Measurements from ENCODE around the gene IRF2BPL. TPM values are rescaled to one million over a fixed set of nuclear protein-coding genes. Genes with fewer than 3 reads are reported as not detected.

The IRF2BPL gene
- total and polyA plus RNA-seq, 9 of the 15 experiments (the other 6 are each of a cell fraction or from before 2014, with no cell fraction given) = 0.52 to 21.6 (median 2.5) TPM

DNA sequence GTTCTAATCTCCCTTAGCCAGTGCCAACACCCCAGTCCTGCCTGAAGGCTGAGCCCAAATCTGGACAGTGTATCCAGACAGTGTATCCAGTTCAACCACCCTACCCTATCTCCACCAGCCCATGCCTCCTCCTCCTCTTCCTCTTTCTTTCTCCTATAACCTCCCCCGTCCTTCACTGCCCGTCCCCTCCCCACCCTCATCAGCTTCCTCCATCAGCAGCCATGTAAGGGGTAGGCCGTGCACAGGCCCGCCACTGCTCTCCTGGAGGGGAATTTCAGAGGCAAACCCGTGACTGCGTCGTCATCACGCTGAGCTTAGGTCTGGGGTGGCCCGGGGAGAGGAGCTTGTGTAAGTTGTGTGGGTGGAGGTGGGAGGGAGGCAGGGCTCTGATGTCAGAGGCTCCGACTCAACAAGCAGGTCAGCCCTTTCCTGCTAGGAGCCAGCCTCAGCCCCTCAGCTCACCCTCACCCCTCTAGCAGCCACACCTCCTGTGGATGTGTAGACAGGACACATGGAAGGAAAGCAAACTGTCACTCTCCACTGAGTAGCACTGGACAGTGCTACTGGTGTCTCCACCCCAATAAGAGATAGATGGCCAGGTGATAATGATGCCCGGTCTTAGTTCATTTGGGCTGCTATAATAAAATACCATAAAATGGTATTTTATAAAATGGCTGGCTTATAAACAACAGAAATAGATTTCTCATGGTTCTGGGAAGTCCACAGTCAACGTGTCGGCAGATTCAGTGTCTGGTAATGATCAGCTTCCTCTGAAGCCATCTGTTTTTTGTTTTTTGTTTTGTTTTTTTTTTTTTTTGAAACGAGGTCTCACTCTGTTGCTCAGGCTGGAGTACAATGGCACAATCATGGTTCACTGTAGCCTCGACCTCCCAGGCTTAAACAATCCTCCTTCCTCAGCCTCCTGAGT, 50.5 kb downstream of the IRF2BPL start (continued):
- TF ChIP-seq, protein P1, sequence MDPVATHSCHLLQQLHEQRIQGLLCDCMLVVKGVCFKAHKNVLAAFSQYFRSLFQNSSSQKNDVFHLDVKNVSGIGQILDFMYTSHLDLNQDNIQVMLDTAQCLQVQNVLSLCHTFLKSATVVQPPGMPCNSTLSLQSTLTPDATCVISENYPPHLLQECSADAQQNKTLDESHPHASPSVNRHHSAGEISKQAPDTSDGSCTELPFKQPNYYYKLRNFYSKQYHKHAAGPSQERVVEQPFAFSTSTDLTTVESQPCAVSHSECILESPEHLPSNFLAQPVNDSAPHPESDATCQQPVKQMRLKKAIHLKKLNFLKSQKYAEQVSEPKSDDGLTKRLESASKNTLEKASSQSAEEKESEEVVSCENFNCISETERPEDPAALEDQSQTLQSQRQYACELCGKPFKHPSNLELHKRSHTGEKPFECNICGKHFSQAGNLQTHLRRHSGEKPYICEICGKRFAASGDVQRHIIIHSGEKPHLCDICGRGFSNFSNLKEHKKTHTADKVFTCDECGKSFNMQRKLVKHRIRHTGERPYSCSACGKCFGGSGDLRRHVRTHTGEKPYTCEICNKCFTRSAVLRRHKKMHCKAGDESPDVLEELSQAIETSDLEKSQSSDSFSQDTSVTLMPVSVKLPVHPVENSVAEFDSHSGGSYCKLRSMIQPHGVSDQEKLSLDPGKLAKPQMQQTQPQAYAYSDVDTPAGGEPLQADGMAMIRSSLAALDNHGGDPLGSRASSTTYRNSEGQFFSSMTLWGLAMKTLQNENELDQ (CRISPR knock-in tag; IDR thresholded peaks at IDR 0.05; ENCODE audit: borderline replicate concordance) = no peak
- TF ChIP-seq POU5F1 (IDR thresholded peaks at IDR 0.05; ENCODE audit: borderline replicate concordance, low read depth, low read length, partially characterized antibody) (no peak), PREB (CRISPR knock-in tag; IDR thresholded peaks at IDR 0.05) (no peak), SOX6 (IDR thresholded peaks at IDR 0.05) (no peak), ZNF134 (CRISPR knock-in tag; conservative IDR thresholded peaks at IDR 0.05) (no peak), E2F1 (CRISPR knock-in tag; IDR thresholded peaks at IDR 0.05) (no peak), POLR2H (tag; IDR thresholded peaks at IDR 0.05; ENCODE audit: low read depth) (no peak), POLR2AphosphoS5 (IDR thresholded peaks at IDR 0.05; ENCODE audit: control insufficient read depth, insufficient read depth, low read depth, low read length) (no peak), CREBBP (IDR thresholded peaks at IDR 0.05; ENCODE audit: low read depth, low read length) (no peak), ZNF217 (CRISPR knock-in tag; IDR thresholded peaks at IDR 0.05) (no peak), TFAM (CRISPR knock-in tag; conservative IDR thresholded peaks at IDR 0.05) (no peak), MEF2A (IDR thresholded peaks at IDR 0.05; ENCODE audit: control insufficient read depth, low read depth, low read length) (no peak), U2AF2 (optimal IDR thresholded peaks at IDR 0.05; ENCODE audit: low read depth, low read length) (no peak), GTF2E2 (tag; IDR thresholded peaks at IDR 0.05) (no peak), RBFOX2 (IDR thresholded peaks at IDR 0.05; ENCODE audit: low read depth, low read length) (peak; percentile 41; the same call in 1 of the 2 replicates), USF1 (CRISPR knock-in tag; IDR thresholded peaks at IDR 0.05) (peak; percentile 26; the same call in 1 of the 2 replicates), ZNF551 (CRISPR knock-in tag; IDR thresholded peaks at IDR 0.05) (no peak), HLTF (IDR thresholded peaks at IDR 0.05) (no peak)
- TF ChIP-seq, protein P2, sequence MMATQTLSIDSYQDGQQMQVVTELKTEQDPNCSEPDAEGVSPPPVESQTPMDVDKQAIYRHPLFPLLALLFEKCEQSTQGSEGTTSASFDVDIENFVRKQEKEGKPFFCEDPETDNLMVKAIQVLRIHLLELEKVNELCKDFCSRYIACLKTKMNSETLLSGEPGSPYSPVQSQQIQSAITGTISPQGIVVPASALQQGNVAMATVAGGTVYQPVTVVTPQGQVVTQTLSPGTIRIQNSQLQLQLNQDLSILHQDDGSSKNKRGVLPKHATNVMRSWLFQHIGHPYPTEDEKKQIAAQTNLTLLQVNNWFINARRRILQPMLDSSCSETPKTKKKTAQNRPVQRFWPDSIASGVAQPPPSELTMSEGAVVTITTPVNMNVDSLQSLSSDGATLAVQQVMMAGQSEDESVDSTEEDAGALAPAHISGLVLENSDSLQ (IDR thresholded peaks at IDR 0.05) = peak; percentile 65

Data from K562 (cell line).